Retina (tissue), 1 donor: ENCODE data around the gene TGFB1I1.

Source experiments
- DNase-seq: peaks from one replicate; pipeline ENCODE4 v3.0.0-alpha.2; 2016

Gene TGFB1I1

GRCh38 chr16:31453255-31454204 lies 18.4 kb upstream of the TGFB1I1 start:
- no peak for DNase-seq

- no peak for DNase-seq
Observed at GRCh38 chr16:31455601-31456314, 16.2 kb upstream of the TGFB1I1 start.

- no peak for DNase-seq
Observed at GRCh38 chr16:31456988-31457360, 15.0 kb upstream of the TGFB1I1 start.

- DNase-seq = peak; percentile 51
Observed at GRCh38 chr16:31458073-31458843, 13.7 kb upstream of the TGFB1I1 start.

- peak; percentile 100 for DNase-seq
Observed at GRCh38 chr16:31458844-31459686, 12.9 kb upstream of the TGFB1I1 start, which contains the start of gene ARMC5. Gene ARMC5, plus strand, starts transcription at chr16:31459501. Its CDS starts 24 bp downstream, at chr16:31459525.

GRCh38 chr16:31459687-31460581 lies 12.0 kb upstream of the TGFB1I1 start:
- peak; percentile 100 for DNase-seq

GRCh38 chr16:31460582-31461002 lies 11.4 kb upstream of the TGFB1I1 start:
- no peak for DNase-seq

GRCh38 chr16:31461201-31461920 lies 10.6 kb upstream of the TGFB1I1 start:
- DNase-seq = no peak

- DNase-seq = no peak
Observed at GRCh38 chr16:31461921-31462804, 9.8 kb upstream of the TGFB1I1 start.

- no peak for DNase-seq
Observed at GRCh38 chr16:31464348-31464769, 7.6 kb upstream of the TGFB1I1 start.

- DNase-seq = no peak
Observed at GRCh38 chr16:31464781-31465260, 7.1 kb upstream of the TGFB1I1 start.

- DNase-seq = no peak
Observed at GRCh38 chr16:31465788-31466370, 6.1 kb upstream of the TGFB1I1 start.

GRCh38 chr16:31466381-31466841 lies 5.5 kb upstream of the TGFB1I1 start:
- no peak for DNase-seq

GRCh38 chr16:31467151-31467773 lies 4.7 kb upstream of the TGFB1I1 start:
- no peak for DNase-seq

GRCh38 chr16:31467858-31468257 lies 4.1 kb upstream of the TGFB1I1 start:
- DNase-seq = no peak

GRCh38 chr16:31470615-31471014 lies 1.3 kb upstream of the TGFB1I1 start:
- no peak for DNase-seq

- DNase-seq = peak; percentile 58
Observed at GRCh38 chr16:31471241-31471874, 594 bp upstream of the TGFB1I1 start.
